HepG2 (cell line): ENCODE measurements around the gene DIRAS1. TPM values are rescaled to one million over a fixed set of nuclear protein-coding genes. Genes with fewer than 3 reads are reported as not detected.

Experiments
- ATAC-seq: fragments of 200-7000 bp; cut with Tn5 transposase; 3 replicates; pipeline ENCODE4 v1.9.1; 2020; ENCODE audit warnings: mild to moderate bottlenecking, moderate library complexity
- BruUV-seq: library from RNA; stranded (reverse); fragments of 400-500 nt; replicated peaks from 2 replicates; lab custom pipeline; 2021; lab: Mats Ljungman, UMichigan
- CTCF ChIA-PET: fragments of 300-600 bp; formaldehyde crosslinking; extraction: SDS; loops from one replicate; lab custom pipeline; 2021; ENCODE audit warnings: low total read pairs, inconsistent platforms, low intra/inter-chr PET ratio; lab: Yijun Ruan, JAX
- POLR2A ChIA-PET: fragments of 350-600 bp; sonication (Branson Sonifier 250); formaldehyde crosslinking; loops from one replicate; lab custom pipeline; 2020; ENCODE audit warnings: antibody characterized with exemption, inconsistent platforms; lab: Yijun Ruan, JAX
- DNase-seq: peaks from one replicate; pipeline ENCODE4 v3.0.0-alpha.2; 2015; ENCODE audit warnings: low spot score
- FAIRE-seq: peaks from 3 replicates; lab custom pipeline; 2011; peaks lifted over from hg19 to GRCh38; lab: Jason Lieb, UNC
- H2AFZ ChIP-seq: one replicate; pipeline ENCODE4 v1.6.1; 2011; ENCODE audit warnings: low read length, inconsistent platforms
- H3K27ac ChIP-seq: fragments of 300-600 bp; 3 replicates; pipeline ENCODE4 v1.8.0; 2011; ENCODE audit warnings: mixed run types, mild to moderate bottlenecking, mixed read lengths, low read length, inconsistent platforms; ENCODE audit not compliant: insufficient read depth; ENCODE audit errors: extremely low read length
- H3K27me3 ChIP-seq, 2 experiments: fragments of 200-600 bp in 1 of 2; 2 replicates in 1 of 2; 3 replicates in 1 of 2; pipeline versions ENCODE4 v1.6.0 to v1.8.0; 2011; ENCODE audit warnings: low read length in 2 of 2, mild to moderate bottlenecking in 2 of 2, moderate library complexity in 2 of 2, inconsistent platforms in 1 of 2; ENCODE audit not compliant: insufficient read depth in 2 of 2, control insufficient read depth in 1 of 2
- H3K36me3 ChIP-seq, 2 experiments: fragments of 200-600 bp in 1 of 2; replicated peaks in 1 of 2; 2 replicates in 1 of 2; 3 replicates in 1 of 2; pipeline versions ENCODE4 v1.5.1 to v1.8.0; 2011; ENCODE audit warnings: low read length in 2 of 2, inconsistent platforms in 1 of 2; ENCODE audit not compliant: insufficient read depth in 2 of 2, control insufficient read depth in 1 of 2
- H3K4me1 ChIP-seq: 2 replicates; pipeline ENCODE4 v1.5.1; 2012; ENCODE audit warnings: low read length, inconsistent platforms; ENCODE audit not compliant: insufficient read depth
- H3K4me2 ChIP-seq: 2 replicates; pipeline ENCODE4 v1.6.0; 2011; ENCODE audit warnings: low read depth, low read length, inconsistent platforms
- H3K4me3 ChIP-seq, 3 experiments: fragments of 200-600 bp in 1 of 3; sonication (generic), shearing (Covaris generic) in 1 of 3; replicated peaks in 1 of 3; 2 replicates each; pipeline ENCODE4 v1.5.1; 2011 to 2016; ENCODE audit warnings: low read length in 3 of 3, inconsistent platforms in 2 of 3, low read depth in 2 of 3, mild to moderate bottlenecking in 2 of 3, control low read depth in 1 of 3, mixed read lengths in 1 of 3; ENCODE audit not compliant: insufficient read depth in 1 of 3
- H3K79me2 ChIP-seq: one replicate; pipeline ENCODE4 v1.6.1; 2011; ENCODE audit warnings: low read length, inconsistent platforms; ENCODE audit not compliant: insufficient read depth
- H3K9ac ChIP-seq: 2 replicates; pipeline ENCODE4 v1.6.0; 2011; ENCODE audit warnings: mild to moderate bottlenecking, low read depth, low read length, inconsistent platforms; ENCODE audit not compliant: insufficient read depth
- H3K9me3 ChIP-seq: 2 replicates; pipeline ENCODE4 v1.5.1; 2012; ENCODE audit warnings: mild to moderate bottlenecking, low read length
- H4K20me1 ChIP-seq: 2 replicates; pipeline ENCODE4 v1.6.0; 2011; ENCODE audit warnings: inconsistent platforms, mild to moderate bottlenecking, low read length, moderate library complexity; ENCODE audit not compliant: insufficient read depth
- IKZF1 ChIP-seq: fragments of 450-650 bp; IDR thresholded peaks from 2 replicates; pipeline ENCODE4 v1.7.1; 2016
- IRF2 ChIP-seq: IDR thresholded peaks from 2 replicates; pipeline ENCODE4 v1.6.1; 2018; ENCODE audit warnings: missing genetic modification reagents, missing compliant biosample characterization
- NR3C1 ChIP-seq: sonication (generic); formaldehyde crosslinking; IDR thresholded peaks from 2 replicates; pipeline ENCODE4 v1.4.0; 2020; ENCODE audit warnings: missing genetic modification reagents
- PTBP1 ChIP-seq: fragments of 200-400 bp; formaldehyde crosslinking; IDR thresholded peaks from 2 replicates; pipeline ENCODE4 v1.6.1; 2018; ENCODE audit warnings: low read length, low read depth; ENCODE audit not compliant: poor library complexity, severe bottlenecking
- SPEN ChIP-seq: sonication (generic); formaldehyde crosslinking; IDR thresholded peaks from 2 replicates; pipeline ENCODE4 v1.5.1; 2020; ENCODE audit warnings: low read depth, mild to moderate bottlenecking, missing genetic modification reagents
- ZFY ChIP-seq: sonication (generic); formaldehyde crosslinking; IDR thresholded peaks from 2 replicates; pipeline ENCODE4 v1.4.0; 2020; ENCODE audit warnings: missing genetic modification reagents
- ZKSCAN1 ChIP-seq: fragments of 150-350 bp; IDR thresholded peaks from 2 replicates; pipeline ENCODE4 v1.6.1; 2014; ENCODE audit warnings: low read length
- ZNF235 ChIP-seq: sonication (generic); formaldehyde crosslinking; IDR thresholded peaks from 2 replicates; pipeline ENCODE4 v1.8.1; 2023; ENCODE audit warnings: mild to moderate bottlenecking, missing genetic modification reagents, borderline replicate concordance
- ZNF335 ChIP-seq: sonication (generic); formaldehyde crosslinking; IDR thresholded peaks from 2 replicates; pipeline ENCODE4 v1.4.0; 2020; ENCODE audit warnings: missing genetic modification reagents
- ZNF569 ChIP-seq: sonication (generic); formaldehyde crosslinking; IDR thresholded peaks from 2 replicates; pipeline ENCODE4 v1.5.0; 2020; ENCODE audit warnings: mild to moderate bottlenecking, missing genetic modification reagents, moderate library complexity, borderline replicate concordance
- ZNF775 ChIP-seq: sonication (generic); formaldehyde crosslinking; IDR thresholded peaks from 2 replicates; pipeline ENCODE4 v1.4.0; 2020; ENCODE audit warnings: missing genetic modification reagents, mild to moderate bottlenecking, moderate library complexity, borderline replicate concordance
- ZNF792 ChIP-seq: IDR thresholded peaks from 2 replicates; pipeline ENCODE4 v1.6.1; 2016
- ZNF879 ChIP-seq: sonication (generic); formaldehyde crosslinking; IDR thresholded peaks from 2 replicates; pipeline ENCODE4 v1.8.1; 2023; ENCODE audit warnings: missing genetic modification reagents
- ZSCAN21 ChIP-seq: sonication (generic); formaldehyde crosslinking; IDR thresholded peaks from 2 replicates; pipeline ENCODE4 v1.8.0; 2022; ENCODE audit warnings: mild to moderate bottlenecking, missing genetic modification reagents, moderate library complexity, borderline replicate concordance
- WGBS: methylation state at CpG from one replicate; pipeline ENCODE4 v1.1.6; 2017; ENCODE audit warnings: low lambda C conversion rate; 5-methylcytosine and 5-hydroxymethylcytosine counted together
- in situ Hi-C: cut with HindIII; loops from 2 replicates; pipeline ENCODE4 v1.10.0; 2017; ENCODE audit warnings: low pct_unique_long_range_greater_than_20kb; ENCODE audit not compliant: extremely low pct_ligation_motif_present
- intact Hi-C: fragments of 100-400 bp; cut with micrococcal nuclease; formaldehyde crosslinking; loops from one replicate; pipeline ENCODE4 v1.10.0; 2022; ENCODE audit not compliant: unreplicated experiment
- polyA plus RNA-seq, 8 experiments: library from polyadenylated mRNA; depleted of rRNA in 3 of 8; stranded (reverse) in 7 of 8; unstranded in 1 of 8; fragments of >200 nt; fragmentation: Illumina TruSeq in 4 of 8; extraction: Trizol in 4 of 8; gene quantifications; 2 replicates each; pipeline versions ENCODE4 v1.2.1 to v1.2.3, GENCODE V29; 2011 to 2016; ENCODE audit warnings: low read depth in 4 of 8, missing spikeins in 1 of 8, mixed read lengths in 1 of 8; ENCODE audit not compliant: insufficient read depth in 1 of 8
- total RNA-seq, 5 experiments: library from RNA; depleted of rRNA; stranded (reverse); fragments of >200 nt; fragmentation: Illumina TruSeq; extraction: Trizol; gene quantifications; 2 replicates each; pipeline ENCODE4 v1.2.3, GENCODE V29; 2016; ENCODE audit warnings: low read depth in 1 of 5
- TF ChIP-seq, protein P1 (sequence below): sonication (generic); formaldehyde crosslinking; IDR thresholded peaks from 2 replicates; pipeline ENCODE4 v1.9.0; 2021; ENCODE audit warnings: missing genetic modification reagents, borderline replicate concordance
- TF ChIP-seq, protein P2 (sequence below): sonication (generic); formaldehyde crosslinking; IDR thresholded peaks from 2 replicates; pipeline ENCODE4 v1.5.0; 2020; ENCODE audit warnings: missing genetic modification reagents
- TF ChIP-seq, protein P3 (sequence below): sonication (generic); formaldehyde crosslinking; IDR thresholded peaks from 2 replicates; pipeline ENCODE4 v1.5.0; 2020; ENCODE audit warnings: missing genetic modification reagents
- TF ChIP-seq, protein P4 (sequence below): sonication (generic); formaldehyde crosslinking; IDR thresholded peaks from 2 replicates; pipeline ENCODE4 v1.4.0; 2020; ENCODE audit warnings: missing genetic modification reagents

Gene DIRAS1
- total and polyA plus RNA-seq, 2 of the 13 experiments (the other 11 are each of a cell fraction or from before 2014, with no cell fraction given): 0.97 to 1.8 TPM

DNA sequence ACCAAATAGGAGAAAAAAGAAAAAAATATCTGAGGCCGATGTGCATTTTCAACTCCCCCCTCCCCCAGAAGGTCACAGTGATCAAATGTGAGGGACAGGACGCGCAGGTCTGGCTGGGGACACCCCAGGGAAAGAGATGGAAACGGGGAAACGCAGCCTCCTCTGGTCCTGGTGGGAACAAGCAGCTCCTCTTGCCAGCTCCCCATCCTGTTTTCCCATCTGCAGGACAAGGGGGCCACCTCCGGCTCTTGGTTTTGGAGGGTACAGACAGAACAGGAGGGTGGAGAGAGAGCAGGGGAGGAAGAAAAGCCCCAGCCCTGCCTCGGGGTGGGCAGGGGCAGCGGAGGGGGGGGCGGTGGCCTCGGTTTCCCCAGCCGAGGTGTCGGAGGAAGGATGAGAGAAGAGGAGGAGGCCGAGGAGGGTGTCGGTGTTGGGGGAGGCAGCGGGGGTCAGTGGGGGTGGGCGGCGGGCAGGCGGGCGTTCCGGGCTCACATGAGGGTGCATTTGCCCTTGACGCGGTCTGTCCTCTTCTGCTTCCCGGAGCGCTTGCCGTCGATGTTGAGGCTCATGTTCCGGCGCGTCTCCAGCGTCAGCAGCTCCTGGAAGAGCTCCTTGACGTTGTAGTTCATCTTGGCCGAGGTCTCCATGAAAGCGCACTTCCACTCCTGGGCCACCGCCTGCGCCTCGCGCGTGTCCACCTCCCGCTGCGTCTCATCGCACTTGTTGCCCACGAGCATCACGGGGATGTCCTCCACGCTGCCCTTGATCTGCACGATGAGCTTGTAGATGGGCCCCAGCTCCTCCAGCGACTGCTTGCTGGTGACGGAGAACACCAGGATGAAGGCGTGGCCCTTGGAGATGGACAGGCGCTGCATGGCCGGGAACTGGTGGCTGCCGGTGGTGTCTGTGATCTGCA is 4.2 kb downstream of the DIRAS1 start (continued):
- TF ChIP-seq, protein P1, sequence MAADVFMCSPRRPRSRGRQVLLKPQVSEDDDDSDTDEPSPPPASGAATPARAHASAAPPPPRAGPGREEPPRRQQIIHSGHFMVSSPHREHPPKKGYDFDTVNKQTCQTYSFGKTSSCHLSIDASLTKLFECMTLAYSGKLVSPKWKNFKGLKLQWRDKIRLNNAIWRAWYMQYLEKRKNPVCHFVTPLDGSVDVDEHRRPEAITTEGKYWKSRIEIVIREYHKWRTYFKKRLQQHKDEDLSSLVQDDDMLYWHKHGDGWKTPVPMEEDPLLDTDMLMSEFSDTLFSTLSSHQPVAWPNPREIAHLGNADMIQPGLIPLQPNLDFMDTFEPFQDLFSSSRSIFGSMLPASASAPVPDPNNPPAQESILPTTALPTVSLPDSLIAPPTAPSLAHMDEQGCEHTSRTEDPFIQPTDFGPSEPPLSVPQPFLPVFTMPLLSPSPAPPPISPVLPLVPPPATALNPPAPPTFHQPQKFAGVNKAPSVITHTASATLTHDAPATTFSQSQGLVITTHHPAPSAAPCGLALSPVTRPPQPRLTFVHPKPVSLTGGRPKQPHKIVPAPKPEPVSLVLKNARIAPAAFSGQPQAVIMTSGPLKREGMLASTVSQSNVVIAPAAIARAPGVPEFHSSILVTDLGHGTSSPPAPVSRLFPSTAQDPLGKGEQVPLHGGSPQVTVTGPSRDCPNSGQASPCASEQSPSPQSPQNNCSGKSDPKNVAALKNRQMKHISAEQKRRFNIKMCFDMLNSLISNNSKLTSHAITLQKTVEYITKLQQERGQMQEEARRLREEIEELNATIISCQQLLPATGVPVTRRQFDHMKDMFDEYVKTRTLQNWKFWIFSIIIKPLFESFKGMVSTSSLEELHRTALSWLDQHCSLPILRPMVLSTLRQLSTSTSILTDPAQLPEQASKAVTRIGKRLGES (CRISPR knock-in tag): no peak
- TF ChIP-seq ZNF335 (CRISPR knock-in tag) (no peak), ZNF569 (CRISPR knock-in tag) (no peak), ZNF879 (no peak), ZNF775 (no peak), ZKSCAN1 (no peak)
- TF ChIP-seq, protein P2, sequence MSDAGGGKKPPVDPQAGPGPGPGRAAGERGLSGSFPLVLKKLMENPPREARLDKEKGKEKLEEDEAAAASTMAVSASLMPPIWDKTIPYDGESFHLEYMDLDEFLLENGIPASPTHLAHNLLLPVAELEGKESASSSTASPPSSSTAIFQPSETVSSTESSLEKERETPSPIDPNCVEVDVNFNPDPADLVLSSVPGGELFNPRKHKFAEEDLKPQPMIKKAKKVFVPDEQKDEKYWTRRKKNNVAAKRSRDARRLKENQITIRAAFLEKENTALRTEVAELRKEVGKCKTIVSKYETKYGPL (CRISPR knock-in tag): no peak

DNA sequence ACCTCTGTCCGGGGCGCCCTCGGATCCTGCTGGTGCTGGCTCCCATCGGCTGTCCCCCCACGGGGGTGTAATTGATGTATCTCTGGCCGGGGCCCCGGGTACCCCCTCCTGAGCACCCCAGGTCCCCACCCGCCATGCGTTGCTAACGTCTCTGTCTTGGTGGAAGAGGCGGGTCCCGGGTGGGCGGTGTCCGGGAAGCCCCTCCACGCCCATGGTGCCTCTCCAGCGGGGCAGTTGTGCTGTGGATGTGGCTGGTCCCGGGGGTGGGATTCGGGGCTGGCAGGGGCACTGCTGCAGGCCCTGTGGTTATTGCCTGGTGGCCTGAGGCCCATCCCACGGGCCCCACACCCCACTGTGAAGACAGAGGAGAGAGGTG is 4.9 kb downstream of the DIRAS1 start:
- CTCF ChIA-PET: no interaction called here
- Histone ChIP-seq H4K20me1 (no peaks in the 10 kb centered on the region), H3K9ac (no peak overlapping the region), H3K4me2 (no peak overlapping the region), H3K4me1 (peaks cover 11% of the 10 kb centered on the region), H2AFZ (no peak overlapping the region), H3K79me2 (no peaks in the 10 kb centered on the region), H3K9me3 (peaks cover 8% of the 10 kb centered on the region), H3K27ac (no peak overlapping the region), H3K4me3 (no peak overlapping the region), H3K27me3 (peaks cover 6 to 41% of the 10 kb centered on the region in 2 experiments; a peak in 4 of 5 replicates), H3K36me3 (no peaks in the 10 kb centered on the region)
- POLR2A ChIA-PET: no interaction called here
- in situ Hi-C loops (no loop called here), intact Hi-C loops (no loop called here)
- ATAC-seq (no peak), DNase-seq (no peak), FAIRE-seq (no peak)
- no TSS peak for BruUV-seq
- WGBS: 20% methylated on average over 1 of the region's 19 CpGs
- no peak for TF ChIP-seq PTBP1
- TF ChIP-seq, protein P3, sequence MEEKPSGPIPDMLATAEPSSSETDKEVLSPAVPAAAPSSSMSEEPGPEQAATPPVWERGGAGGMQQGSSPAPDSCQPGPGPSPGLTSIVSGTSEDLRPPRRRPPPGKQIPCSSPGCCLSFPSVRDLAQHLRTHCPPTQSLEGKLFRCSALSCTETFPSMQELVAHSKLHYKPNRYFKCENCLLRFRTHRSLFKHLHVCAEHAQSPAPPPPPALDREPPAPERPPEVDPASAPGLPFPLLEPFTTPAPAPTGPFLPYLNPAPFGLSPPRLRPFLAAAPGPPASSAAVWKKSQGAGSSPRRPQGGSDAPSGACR: no peak
- TF ChIP-seq, protein P4, sequence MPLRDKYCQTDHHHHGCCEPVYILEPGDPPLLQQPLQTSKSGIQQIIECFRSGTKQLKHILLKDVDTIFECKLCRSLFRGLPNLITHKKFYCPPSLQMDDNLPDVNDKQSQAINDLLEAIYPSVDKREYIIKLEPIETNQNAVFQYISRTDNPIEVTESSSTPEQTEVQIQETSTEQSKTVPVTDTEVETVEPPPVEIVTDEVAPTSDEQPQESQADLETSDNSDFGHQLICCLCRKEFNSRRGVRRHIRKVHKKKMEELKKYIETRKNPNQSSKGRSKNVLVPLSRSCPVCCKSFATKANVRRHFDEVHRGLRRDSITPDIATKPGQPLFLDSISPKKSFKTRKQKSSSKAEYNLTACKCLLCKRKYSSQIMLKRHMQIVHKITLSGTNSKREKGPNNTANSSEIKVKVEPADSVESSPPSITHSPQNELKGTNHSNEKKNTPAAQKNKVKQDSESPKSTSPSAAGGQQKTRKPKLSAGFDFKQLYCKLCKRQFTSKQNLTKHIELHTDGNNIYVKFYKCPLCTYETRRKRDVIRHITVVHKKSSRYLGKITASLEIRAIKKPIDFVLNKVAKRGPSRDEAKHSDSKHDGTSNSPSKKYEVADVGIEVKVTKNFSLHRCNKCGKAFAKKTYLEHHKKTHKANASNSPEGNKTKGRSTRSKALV (CRISPR knock-in tag): no peak
- no peak for TF ChIP-seq IKZF1
- no peak for TF ChIP-seq IRF2 (CRISPR knock-in tag)
- no peak for TF ChIP-seq ZSCAN21 (CRISPR knock-in tag)
- TF ChIP-seq ZNF235 (CRISPR knock-in tag): no peak
- TF ChIP-seq NR3C1: no peak
- no peak for TF ChIP-seq ZNF792 (CRISPR knock-in tag)
- no peak for TF ChIP-seq ZFY (CRISPR knock-in tag)
- TF ChIP-seq SPEN (CRISPR knock-in tag): no peak
